GM19328 (cell line): ENCODE results near the gene EMID1.

Source experiments
- ATAC-seq: cut with Tn5 transposase; IDR thresholded peaks from one replicate; pipeline ENCODE4 v1.9.1; 2021; ENCODE audit warnings: mild to moderate bottlenecking, moderate library complexity; ENCODE audit not compliant: unreplicated experiment

The EMID1 gene

GRCh38 chr22:29205594-29206371 is at the start of gene EMID1:
Gene EMID1 (plus strand): TSS chr22:29205896. CDS start chr22:29206039, 143 bp downstream.
- no peak for ATAC-seq

- no peak for ATAC-seq
These were observed 49.7 kb upstream of the EMID1 start for GRCh38 chr22:29155966-29156365.

GRCh38 chr22:29156507-29156906 is 49.2 kb upstream of the EMID1 start:
- no peak for ATAC-seq

- no peak for ATAC-seq
These were observed 47.7 kb upstream of the EMID1 start for GRCh38 chr22:29157759-29158535.

GRCh38 chr22:29158546-29158945 is 47.1 kb upstream of the EMID1 start:
- ATAC-seq, result no peak

GRCh38 chr22:29163808-29164207 is 41.9 kb upstream of the EMID1 start:
- ATAC-seq, result no peak

GRCh38 chr22:29165321-29166060 is 40.2 kb upstream of the EMID1 start:
- no peak for ATAC-seq

GRCh38 chr22:29166180-29166579 is 39.5 kb upstream of the EMID1 start:
- no peak for ATAC-seq

GRCh38 chr22:29167032-29167911 is 38.4 kb upstream of the EMID1 start:
- peak; percentile 88 for ATAC-seq

GRCh38 chr22:29171721-29172120 is 34.0 kb upstream of the EMID1 start:
- no peak for ATAC-seq

- no peak for ATAC-seq
These were observed 33.5 kb upstream of the EMID1 start for GRCh38 chr22:29172216-29172615.

- ATAC-seq, result no peak
These were observed 30.3 kb upstream of the EMID1 start for GRCh38 chr22:29175312-29175835.

- no peak for ATAC-seq
These were observed 21.5 kb upstream of the EMID1 start for GRCh38 chr22:29183971-29184848.

GRCh38 chr22:29184849-29185490 is 20.7 kb upstream of the EMID1 start:
- ATAC-seq, result no peak

- ATAC-seq, result no peak
These were observed 19.4 kb upstream of the EMID1 start for GRCh38 chr22:29186302-29186701.

GRCh38 chr22:29187831-29188230 is 17.9 kb upstream of the EMID1 start:
- ATAC-seq, result no peak

GRCh38 chr22:29190051-29190450 is 15.6 kb upstream of the EMID1 start:
- no peak for ATAC-seq

- no peak for ATAC-seq
These were observed 14.8 kb upstream of the EMID1 start for GRCh38 chr22:29190918-29191317.

GRCh38 chr22:29193021-29193420 is 12.7 kb upstream of the EMID1 start:
- ATAC-seq, result no peak
